Breast epithelium (tissue), 4 donors: ENCODE results near the gene CD244. TPM values are rescaled to one million over a fixed set of nuclear protein-coding genes. Genes with fewer than 3 reads are reported as not detected.

ENCODE experiments used
- DNase-seq, 2 donors: peaks; one replicate each; pipeline ENCODE4 v3.0.0-alpha.2; 2019; ENCODE audit warnings: low spot score in 2 of 2
- H3K27ac ChIP-seq, 2 donors: fragments of 200-600 bp; sonication (generic) in 1 of 2; one replicate each; pipeline ENCODE4 v1.5.1; 2016 to 2019; ENCODE audit warnings: mild to moderate bottlenecking in 1 of 2
- H3K27me3 ChIP-seq, 2 donors: fragments of 200-600 bp; sonication (generic) in 1 of 2; one replicate each; pipeline versions ENCODE4 v1.5.1 to v1.6.0; 2017 to 2019; ENCODE audit warnings: control low read depth in 1 of 2, mild to moderate bottlenecking in 1 of 2
- H3K36me3 ChIP-seq: fragments of 200-600 bp; one replicate; pipeline ENCODE4 v1.5.1; 2019
- H3K4me1 ChIP-seq, 2 donors: fragments of 200-600 bp; sonication (generic); one replicate each; pipeline ENCODE4 v1.5.1; 2016 to 2019; ENCODE audit warnings: control low read depth in 1 of 2
- H3K4me3 ChIP-seq, 3 donors: fragments of 200-600 bp; sonication (generic); 1 replicate in 2 of 3; 2 replicates in 1 of 3; pipeline ENCODE4 v1.5.1; 2016 to 2019; ENCODE audit warnings: mild to moderate bottlenecking in 3 of 3, moderate library complexity in 2 of 3
- H3K9me3 ChIP-seq, 2 donors: fragments of 200-600 bp; sonication (generic) in 1 of 2; one replicate each; pipeline ENCODE4 v1.5.1; 2016 to 2019; ENCODE audit warnings: control low read depth in 1 of 2
- POLR2A ChIP-seq: fragments of 450-650 bp; IDR thresholded peaks from one replicate; pipeline ENCODE4 v1.6.1; 2016; ENCODE audit warnings: antibody characterized with exemption, mild to moderate bottlenecking, moderate library complexity
- POLR2AphosphoS5 ChIP-seq, 3 donors: sonication (generic); formaldehyde crosslinking; IDR thresholded peaks; one replicate each; pipeline ENCODE4 v1.6.1; 2017; ENCODE audit warnings: antibody characterized with exemption in 3 of 3
- intact Hi-C: fragments of 100-400 bp; cut with DNase I; formaldehyde crosslinking; loops from one replicate; pipeline ENCODE4 v1.15.1; 2023; ENCODE audit warnings: low total_unique reads
- total RNA-seq, 3 donors: library from RNA; depleted of rRNA; stranded (reverse); fragments of >200 nt; gene quantifications; one replicate each; pipeline ENCODE4 v1.1.0, GENCODE V29; 2016
- TF ChIP-seq, protein P1 (sequence below), 3 donors: fragments of 450-650 bp; IDR thresholded peaks; one replicate each; pipeline ENCODE4 v1.5.1; 2016 to 2017; ENCODE audit warnings: antibody characterized with exemption in 3 of 3, mild to moderate bottlenecking in 3 of 3, moderate library complexity in 3 of 3

Gene CD244
- total RNA-seq, 3 donors from 2014 or later, result 0.64 to 1.6 (median 0.66) TPM

DNA sequence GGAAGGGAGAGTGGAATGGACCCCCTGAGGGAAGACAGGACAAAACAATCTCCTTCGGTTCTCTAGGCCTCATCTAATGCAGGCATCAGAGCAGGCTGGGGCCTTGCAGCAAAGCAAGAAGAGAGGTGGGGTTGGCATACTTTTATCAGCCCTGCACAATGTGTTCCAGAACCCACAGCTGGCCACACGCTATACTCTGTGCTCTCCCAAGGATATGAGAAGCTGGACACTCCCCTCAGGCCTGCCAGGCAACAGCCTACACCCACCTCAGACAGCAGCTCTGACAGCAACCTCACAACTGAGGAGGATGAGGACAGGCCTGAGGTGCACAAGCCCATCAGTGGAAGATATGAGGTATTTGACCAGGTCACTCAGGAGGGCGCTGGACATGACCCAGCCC lies 39.4 kb downstream of the CD244 start:
- no peaks in the 10 kb centered on the region for H3K9me3 ChIP-seq
- no peak for TF ChIP-seq POLR2AphosphoS5 (IDR thresholded peaks at IDR 0.05)
- no peak for DNase-seq
- no peaks in the 10 kb centered on the region for H3K36me3 ChIP-seq
- intact Hi-C loops, result no loop called here
- H3K4me3 ChIP-seq, result no peak overlapping the region
- no peak overlapping the region for H3K27ac ChIP-seq
- H3K4me1 ChIP-seq, result no peaks in the 10 kb centered on the region
- H3K27me3 ChIP-seq, result no peaks in the 10 kb centered on the region

GRCh38 chr1:160821627-160822026 lies 41.1 kb downstream of the CD244 start:
- H3K4me1 ChIP-seq, result no peaks in the 10 kb centered on the region
- no peaks in the 10 kb centered on the region for H3K36me3 ChIP-seq
- H3K27me3 ChIP-seq, result no peaks in the 10 kb centered on the region
- no peak overlapping the region for H3K27ac ChIP-seq
- H3K4me3 ChIP-seq, result no peak overlapping the region
- no peak for DNase-seq
- H3K9me3 ChIP-seq, result no peaks in the 10 kb centered on the region
- intact Hi-C loops, result no loop called here
- TF ChIP-seq POLR2AphosphoS5 (IDR thresholded peaks at IDR 0.05), result no peak
- TF ChIP-seq, protein P1, sequence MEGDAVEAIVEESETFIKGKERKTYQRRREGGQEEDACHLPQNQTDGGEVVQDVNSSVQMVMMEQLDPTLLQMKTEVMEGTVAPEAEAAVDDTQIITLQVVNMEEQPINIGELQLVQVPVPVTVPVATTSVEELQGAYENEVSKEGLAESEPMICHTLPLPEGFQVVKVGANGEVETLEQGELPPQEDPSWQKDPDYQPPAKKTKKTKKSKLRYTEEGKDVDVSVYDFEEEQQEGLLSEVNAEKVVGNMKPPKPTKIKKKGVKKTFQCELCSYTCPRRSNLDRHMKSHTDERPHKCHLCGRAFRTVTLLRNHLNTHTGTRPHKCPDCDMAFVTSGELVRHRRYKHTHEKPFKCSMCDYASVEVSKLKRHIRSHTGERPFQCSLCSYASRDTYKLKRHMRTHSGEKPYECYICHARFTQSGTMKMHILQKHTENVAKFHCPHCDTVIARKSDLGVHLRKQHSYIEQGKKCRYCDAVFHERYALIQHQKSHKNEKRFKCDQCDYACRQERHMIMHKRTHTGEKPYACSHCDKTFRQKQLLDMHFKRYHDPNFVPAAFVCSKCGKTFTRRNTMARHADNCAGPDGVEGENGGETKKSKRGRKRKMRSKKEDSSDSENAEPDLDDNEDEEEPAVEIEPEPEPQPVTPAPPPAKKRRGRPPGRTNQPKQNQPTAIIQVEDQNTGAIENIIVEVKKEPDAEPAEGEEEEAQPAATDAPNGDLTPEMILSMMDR (IDR thresholded peaks at IDR 0.05), result no peak
- no peak for TF ChIP-seq POLR2A

- DNase-seq, result no peak
- H3K27me3 ChIP-seq, result no peaks in the 10 kb centered on the region
- TF ChIP-seq, protein P1 (IDR thresholded peaks at IDR 0.05), result no peak
- TF ChIP-seq POLR2AphosphoS5 (IDR thresholded peaks at IDR 0.05), result no peak
- no peak for TF ChIP-seq POLR2A
- no peak overlapping the region for H3K4me3 ChIP-seq
- H3K9me3 ChIP-seq, result no peaks in the 10 kb centered on the region
- H3K27ac ChIP-seq, result no peak overlapping the region
- H3K36me3 ChIP-seq, result no peaks in the 10 kb centered on the region
- no peaks in the 10 kb centered on the region for H3K4me1 ChIP-seq
- intact Hi-C loops, result no loop called here
Observed at GRCh38 chr1:160819186-160819585, 43.5 kb downstream of the CD244 start.

DNA sequence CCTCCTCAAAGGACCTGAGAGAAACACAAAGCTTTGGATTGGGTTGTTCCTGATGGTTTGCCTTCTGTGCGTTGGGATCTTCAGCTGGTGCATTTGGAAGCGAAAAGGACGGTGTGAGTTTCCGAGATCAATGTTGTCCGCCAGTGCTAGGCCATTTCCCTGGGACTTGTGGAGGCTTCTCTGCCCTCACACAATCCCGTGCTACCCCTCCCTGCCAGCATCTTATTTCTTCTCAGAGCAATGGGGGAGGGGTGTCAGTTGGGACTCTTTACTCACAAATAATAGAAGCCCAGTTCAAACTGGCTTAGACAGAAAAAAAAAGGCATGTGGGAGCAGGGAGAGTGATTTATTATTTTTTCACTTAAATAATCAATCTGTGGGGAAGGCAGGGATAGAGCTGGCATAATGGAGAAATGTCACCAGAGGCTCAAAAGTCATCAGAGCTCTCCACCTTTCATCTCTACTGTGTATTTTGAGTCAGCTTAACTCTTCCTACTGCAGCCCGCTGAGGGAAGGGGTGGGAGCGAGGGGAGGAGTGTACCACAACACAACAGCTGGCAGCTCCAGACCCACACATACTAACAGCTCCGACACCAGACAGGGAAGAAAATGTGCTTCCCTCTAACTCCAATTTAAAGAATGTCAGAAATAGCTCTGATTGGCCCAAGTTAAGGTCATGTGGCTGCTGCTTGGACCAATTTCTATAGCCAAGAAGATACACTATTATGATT lies 44.3 kb downstream of the CD244 start:
- no peak for DNase-seq
- intact Hi-C loops, result no loop called here
- no peaks in the 10 kb centered on the region for H3K9me3 ChIP-seq
- H3K4me1 ChIP-seq, result no peaks in the 10 kb centered on the region
- no peak overlapping the region for H3K4me3 ChIP-seq
- no peaks in the 10 kb centered on the region for H3K27me3 ChIP-seq
- no peaks in the 10 kb centered on the region for H3K36me3 ChIP-seq
- TF ChIP-seq, protein P1 (IDR thresholded peaks at IDR 0.05), result no peak
- TF ChIP-seq POLR2AphosphoS5 (IDR thresholded peaks at IDR 0.05) (no peak), POLR2A (no peak)
- no peak overlapping the region for H3K27ac ChIP-seq

GRCh38 chr1:160814856-160815255 lies 47.8 kb downstream of the CD244 start:
- H3K4me1 ChIP-seq, result no peaks in the 10 kb centered on the region
- no peaks in the 10 kb centered on the region for H3K27me3 ChIP-seq
- intact Hi-C loops, result no loop called here
- no peak for TF ChIP-seq POLR2AphosphoS5 (IDR thresholded peaks at IDR 0.05)
- TF ChIP-seq, protein P1 (IDR thresholded peaks at IDR 0.05), result no peak
- no peak for TF ChIP-seq POLR2A
- H3K27ac ChIP-seq, result no peak overlapping the region
- no peak overlapping the region for H3K4me3 ChIP-seq
- no peaks in the 10 kb centered on the region for H3K36me3 ChIP-seq
- DNase-seq, result no peak
- H3K9me3 ChIP-seq, result no peaks in the 10 kb centered on the region
